GM21526 (cell line): ENCODE data around the gene WNT9A.

Experiments
- ATAC-seq: cut with Tn5 transposase; IDR thresholded peaks from one replicate; pipeline ENCODE4 v1.9.1; 2021; ENCODE audit warnings: moderate library complexity; ENCODE audit not compliant: unreplicated experiment, low FRiP score

WNT9A gene

DNA sequence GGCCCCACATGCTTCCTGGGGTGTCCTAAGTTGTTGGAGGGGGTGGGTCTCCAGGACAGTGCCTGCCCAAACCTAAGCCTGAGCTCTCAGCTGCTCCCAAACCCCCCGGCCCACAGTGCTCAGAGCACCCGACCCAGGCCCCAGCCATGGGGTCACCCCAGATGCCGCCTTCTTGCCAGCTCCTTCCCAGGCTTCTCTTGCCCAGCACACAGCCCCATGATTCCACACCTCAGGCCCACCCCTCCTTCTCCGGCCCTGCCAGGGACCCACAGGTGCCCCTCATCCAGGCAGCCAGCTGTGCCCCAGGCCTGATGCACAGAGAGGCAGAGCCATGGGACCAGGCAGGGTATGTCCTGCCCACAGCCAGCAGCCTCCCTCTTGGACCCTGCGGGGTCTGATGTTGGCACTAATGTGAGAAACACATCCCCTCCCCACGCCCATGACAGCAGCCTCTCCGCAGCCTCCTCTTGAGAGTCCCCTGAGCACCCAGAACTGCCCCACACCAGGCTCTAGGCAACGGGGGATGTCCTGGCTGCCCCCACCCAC lies 4.9 kb downstream of the WNT9A start:
- no peak for ATAC-seq

DNA sequence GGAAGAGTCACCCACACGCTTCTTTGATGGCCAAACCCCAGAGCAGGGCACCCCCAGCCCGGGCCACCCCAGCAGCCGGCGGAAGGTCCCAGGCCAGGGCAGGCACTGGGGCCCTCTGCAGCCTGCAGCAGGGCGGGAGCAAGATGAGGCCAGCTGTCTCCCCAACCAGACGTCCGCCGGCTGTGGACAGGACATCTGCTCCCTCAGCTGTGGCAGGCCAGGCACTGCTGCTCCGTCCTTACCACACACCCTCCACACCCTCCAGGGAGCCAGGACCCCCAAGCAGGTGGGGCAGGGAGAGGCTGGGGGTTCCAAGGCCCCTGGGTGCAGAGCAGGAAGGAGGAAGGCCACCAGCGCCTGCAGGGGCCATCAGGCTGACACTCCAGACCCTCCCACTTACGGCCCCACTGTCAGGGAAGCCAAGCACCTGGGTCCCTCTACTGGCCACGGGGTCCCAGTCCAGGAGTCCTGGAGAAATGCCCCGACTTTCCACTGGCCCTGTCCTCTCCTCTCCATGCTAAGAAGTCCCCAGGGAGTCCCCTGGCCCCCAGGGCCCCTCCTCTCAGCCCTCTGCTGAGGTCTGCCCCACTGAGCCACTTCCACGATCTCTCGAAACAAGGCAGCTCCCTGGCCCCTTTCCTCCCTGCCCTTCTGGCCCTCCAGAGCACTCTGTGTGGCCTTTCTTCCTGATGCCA lies 5.6 kb downstream of the WNT9A start:
- no peak for ATAC-seq

DNA sequence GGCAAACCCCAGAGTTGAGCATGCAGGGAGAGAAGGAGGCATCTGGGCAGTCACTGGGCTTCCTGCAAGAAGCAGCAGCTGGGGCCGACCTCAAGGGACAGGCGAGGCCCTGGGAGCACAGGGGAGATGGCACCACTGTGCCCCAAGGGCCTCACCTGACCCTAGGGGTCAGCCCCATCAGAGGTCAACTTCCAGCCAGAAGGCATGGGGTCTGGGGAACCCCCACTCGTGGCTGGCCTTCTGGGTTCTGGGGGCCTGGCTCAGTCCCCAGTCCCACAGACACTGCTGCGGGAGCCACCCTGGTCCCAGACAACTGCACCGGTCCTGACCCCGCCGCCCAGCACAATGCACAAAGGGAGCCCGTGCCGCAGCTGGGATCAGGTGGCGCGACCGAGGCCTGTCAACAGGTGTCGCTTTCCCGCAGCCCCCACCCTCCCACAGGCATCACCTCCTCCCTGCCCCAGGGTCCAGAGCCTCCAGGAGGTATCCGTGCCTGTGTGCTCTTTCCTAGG lies 6.2 kb downstream of the WNT9A start:
- ATAC-seq = no peak

DNA sequence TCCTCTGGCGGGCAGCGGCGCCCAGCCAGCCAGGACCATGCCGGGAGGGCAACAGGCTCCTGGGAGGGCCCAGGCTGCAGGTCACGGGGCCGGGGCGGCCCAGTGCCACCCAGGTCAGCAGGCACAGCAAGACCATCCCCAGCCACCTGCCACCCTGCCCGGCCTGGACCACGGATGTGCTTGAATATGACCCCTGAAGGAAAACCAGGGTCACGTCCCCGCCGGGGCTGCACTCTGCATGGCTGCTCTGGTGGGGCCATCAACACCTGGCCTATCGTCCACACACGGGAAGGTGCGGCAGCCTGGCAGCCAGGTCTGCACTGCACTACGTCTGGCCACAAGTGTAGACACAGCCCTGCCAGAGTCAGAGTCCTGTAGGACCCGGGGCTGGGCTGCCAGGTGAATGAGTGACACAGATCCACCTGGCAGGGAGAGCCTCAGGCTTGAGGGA lies 6.9 kb downstream of the WNT9A start:
- ATAC-seq = no peak

GRCh38 chr1:227939791-227940771 lies 7.7 kb downstream of the WNT9A start:
- no peak for ATAC-seq

GRCh38 chr1:227938911-227939790 lies 8.6 kb downstream of the WNT9A start:
- ATAC-seq = no peak

- no peak for ATAC-seq
Measured at GRCh38 chr1:227938276-227938675, 9.5 kb downstream of the WNT9A start.

- no peak for ATAC-seq
Measured at GRCh38 chr1:227937838-227938145, 9.9 kb downstream of the WNT9A start.

- ATAC-seq = no peak
Measured at GRCh38 chr1:227937031-227937837, 10.5 kb downstream of the WNT9A start.

GRCh38 chr1:227935826-227936225 lies 11.9 kb downstream of the WNT9A start:
- no peak for ATAC-seq

- ATAC-seq = no peak
Measured at GRCh38 chr1:227934476-227935313, 13.0 kb downstream of the WNT9A start.

DNA sequence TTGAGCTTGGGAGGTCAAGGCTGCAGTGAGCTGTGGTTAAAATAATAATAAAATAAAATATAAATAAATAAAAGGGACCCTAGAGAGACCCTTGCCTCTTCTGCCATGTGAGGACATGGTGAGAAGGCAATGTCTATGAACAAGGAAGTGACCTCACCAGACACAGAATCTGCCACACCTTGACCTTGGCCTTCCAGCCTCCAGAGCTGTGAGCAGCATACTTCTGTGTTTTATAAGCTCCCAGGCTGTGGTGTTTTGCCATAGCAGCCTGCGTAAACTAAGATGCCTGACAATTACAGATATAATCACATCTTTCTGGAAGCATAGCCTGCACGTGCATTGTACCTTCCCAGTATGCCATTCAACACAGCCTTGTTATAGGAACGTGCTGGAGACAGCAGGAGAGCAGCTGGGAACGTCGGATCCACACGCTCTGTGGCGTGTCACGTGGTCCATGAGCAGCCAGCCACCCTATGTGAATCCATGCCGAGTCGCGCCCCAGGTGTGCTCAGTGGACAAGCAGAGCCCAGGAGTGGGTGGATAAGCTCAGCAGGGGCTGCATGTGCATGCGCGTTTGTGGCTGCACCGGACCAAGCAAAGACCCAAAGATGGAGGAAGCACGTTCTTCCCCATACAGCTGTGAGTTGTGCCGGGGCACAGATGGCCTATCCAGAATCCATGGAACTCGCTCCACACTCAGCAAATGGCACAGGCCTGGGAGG lies 17.8 kb downstream of the WNT9A start:
- no peak for ATAC-seq

DNA sequence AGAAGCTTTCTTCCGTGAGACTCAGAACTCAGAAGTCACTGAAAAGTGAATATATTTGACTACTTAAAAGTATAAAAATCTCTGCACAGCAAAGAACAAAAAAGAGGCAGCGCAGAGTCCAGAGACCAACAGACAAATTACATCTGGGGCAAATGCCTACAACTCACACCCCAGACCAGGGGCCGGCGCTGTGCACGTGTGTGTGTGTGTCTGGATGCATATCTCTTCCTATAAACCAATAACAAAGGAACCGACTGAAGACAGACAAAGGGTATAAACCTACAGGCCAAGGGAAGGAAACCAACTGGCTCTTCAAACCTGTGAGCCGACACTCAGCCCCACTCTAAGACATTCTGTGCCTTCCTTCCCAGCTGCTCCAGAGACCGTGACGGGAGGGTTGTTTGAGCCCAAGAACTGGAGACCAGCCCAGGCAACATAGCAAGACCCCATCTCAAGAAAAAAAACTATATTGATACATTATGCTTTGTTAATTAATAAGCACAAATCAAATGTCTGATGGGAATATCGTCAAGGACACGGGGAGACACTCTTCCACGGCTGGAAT lies 18.8 kb downstream of the WNT9A start:
- ATAC-seq = no peak

GRCh38 chr1:227927971-227928741 lies 19.6 kb downstream of the WNT9A start:
- ATAC-seq = no peak

DNA sequence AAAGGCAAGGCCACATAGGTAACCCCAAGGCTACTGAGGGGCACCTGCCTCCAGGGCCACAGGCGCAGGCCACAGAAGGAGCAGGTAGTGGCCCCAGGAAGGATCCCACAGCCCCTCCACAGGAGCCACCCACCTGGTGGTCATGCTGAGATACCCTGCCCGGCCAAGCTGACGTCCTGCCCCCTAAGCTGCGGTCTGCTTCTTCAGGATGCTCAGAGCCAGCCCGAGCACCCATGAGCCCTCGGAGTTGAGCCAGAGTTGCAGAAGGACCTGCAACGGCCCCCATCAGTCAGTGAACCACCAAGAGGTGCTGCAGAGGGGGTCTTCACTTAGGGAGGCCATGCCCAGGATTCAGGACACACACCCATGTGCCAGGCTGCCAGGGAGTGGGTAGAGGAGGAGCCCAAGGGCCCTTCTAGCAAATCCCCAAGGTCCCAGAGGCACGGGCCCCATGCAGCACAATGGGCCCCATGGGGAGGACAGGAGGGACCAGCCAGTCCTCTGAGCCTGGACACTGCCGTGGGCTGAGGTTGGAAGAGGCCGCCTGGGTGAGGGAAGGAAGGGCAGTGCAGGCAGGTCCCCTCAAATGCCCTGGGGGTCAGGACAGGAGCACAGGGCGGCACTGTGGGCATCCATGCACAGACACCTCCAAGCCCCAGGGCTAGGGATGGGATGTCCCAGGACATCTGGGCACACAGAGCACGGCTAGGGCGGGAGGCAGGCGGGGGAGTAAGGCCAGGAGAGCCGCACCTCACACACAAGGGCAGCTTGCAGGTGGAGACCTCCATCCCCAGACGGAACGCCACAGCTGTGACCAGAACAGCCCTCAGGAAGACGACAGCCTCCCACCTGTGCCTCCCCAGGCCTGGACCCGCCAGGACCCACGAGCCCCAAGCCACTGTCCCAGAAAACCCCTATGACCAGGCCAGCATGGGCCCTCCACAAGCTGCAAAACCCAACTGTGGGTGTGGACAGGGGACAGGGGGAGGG lies 20.5 kb downstream of the WNT9A start:
- ATAC-seq = no peak
